GM21717 (cell line): ENCODE measurements around the gene PAFAH2.

Experiments used
- ATAC-seq: cut with Tn5 transposase; IDR thresholded peaks from one replicate; pipeline ENCODE4 v1.9.1; 2021; ENCODE audit warnings: mild to moderate bottlenecking, moderate library complexity; ENCODE audit not compliant: unreplicated experiment

Gene PAFAH2

DNA sequence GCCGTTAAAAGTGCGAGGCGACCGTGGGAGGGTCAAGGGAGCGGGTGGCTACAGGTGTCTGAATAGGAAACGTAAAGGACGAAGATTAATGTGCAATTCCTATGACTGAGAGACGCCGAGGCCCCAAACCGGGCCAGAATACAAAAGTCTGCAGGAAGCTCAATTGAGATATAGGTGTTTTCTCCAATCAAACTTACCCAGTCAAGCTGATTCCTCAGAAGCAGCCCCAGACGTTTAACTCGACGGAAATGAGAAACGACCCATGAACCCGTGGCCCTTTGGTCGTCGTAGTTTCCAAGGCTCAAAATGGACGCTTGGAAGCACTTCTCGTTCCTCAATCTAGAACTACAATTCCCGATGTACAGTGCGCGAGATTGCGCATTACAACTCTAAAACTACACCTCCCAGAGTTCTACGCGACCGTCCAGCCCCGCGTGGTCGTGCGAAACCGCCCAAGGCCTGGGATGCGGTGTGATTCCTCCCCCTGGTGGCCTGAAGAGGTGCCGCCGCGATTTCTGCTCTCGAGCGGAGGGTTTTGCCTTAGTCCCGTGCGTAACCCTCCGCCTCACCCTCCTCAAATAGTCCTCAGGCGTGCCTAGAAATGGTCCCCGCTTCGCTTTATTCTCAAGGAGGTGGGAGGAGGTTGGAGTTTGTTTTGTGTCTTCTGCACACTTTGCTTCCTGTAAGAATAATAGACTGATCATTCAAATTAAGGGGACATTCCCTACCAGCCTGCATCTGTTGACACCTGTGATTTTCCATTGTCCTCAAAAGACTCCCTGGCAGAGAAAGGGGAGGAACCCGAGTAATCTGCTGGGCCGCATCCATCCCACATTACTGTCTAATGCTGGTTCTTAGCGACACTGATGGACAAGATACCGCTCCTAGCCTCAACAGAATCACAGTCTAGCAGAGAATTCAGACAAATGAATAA is at the start of gene PAFAH2:
TSS of gene PAFAH2 (minus strand) at position 236 of the 934 bp plus-strand sequence. CDS start 7,247 bp downstream, outside the sequence.
- peak; percentile 83 for ATAC-seq

DNA sequence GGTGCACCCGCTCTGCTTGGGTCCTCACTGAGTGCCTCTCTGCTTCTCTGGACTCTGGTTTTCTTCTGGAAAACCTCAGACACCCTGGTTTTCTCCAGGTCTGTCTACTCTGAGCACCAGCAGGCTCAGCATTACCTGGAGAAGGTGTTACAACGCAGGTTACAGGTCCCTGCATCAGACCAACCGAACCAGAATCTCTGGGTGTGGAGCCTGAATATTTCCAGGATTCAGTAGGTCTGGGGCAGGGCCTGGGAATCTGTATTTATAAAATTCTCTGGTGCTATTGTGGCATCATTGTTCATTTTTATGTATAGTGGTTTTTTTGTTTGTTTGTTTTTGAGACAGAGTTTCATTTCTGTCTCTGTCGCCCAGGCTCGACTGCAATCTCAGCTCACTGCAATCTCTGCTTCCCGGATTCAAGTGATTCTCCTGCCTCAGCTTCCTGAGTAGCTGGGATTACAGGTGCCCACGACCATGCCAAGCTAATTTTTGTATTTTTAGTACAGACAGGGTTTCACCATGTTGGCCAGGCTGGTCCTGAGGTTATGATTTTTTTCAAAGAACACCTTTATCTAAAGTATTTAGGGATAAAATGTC is 49.5 kb upstream of the PAFAH2 start:
- ATAC-seq: no peak

DNA sequence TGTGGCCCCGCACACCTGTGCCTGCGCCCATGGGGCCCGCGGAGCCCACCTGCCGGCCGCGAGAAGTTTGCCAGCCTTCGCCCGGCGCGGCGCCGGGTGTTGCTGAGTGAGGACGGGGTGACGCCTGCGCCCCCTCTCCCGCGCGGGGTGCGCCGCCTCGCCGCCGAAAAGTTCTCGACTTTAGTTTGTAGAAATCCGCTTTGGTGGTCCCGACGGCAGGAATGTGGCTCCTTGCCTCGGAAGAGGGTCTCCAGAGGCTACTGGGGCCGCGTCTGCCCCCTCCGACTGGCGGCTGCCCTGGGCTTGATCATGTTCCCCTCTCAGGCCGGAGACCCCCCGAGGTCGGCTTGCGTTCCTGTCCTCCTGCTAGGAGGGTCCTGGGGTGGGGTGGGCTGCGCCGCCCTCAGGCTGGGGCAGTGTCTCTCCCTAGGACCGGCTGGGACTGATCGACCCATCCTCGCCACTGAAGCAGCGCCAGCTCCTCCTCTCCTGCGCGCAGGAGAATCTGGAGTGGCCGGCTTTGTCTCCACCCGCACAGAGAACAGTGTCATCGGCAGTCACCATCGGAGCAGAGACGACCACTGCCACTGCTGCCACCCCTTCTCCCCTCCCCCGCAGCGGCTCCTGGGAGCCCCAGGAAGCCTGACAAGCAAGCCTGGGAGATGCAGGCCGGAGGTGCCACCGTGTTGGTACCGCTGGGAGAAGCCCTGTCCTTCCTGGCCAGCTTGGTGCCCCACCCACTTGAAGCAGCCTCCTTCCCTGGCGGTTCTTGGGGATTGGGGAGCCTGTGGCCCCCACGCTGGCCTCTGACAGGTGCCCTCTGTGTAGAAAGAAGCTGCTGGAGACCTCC is 48.6 kb upstream of the PAFAH2 start:
- ATAC-seq: no peak

DNA sequence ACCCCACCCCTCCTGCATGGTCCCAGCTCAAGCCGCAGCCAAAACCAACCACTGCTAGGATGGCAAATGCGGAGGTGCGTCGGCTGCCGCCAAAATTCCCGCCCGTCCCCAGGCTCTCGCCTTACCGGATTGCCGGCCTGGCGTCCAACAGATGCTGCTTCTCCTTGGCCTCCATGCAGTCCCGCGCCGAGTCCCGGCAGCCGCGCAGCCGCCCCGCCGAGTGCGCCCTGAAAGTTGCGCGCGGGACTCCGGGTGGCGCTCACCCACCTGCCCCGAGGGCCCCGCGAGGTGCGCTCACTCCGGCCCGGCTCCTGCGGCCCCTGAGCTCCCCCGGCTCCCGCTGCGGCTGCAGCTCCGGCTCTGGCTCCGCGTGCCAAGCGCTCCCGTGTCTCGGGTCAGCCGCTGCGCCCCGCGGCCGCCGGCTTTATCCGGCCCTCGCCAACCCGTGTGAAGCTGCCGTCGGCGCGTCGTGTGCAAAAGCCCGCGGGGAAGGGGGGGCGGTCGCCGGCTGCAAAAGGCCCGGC is 47.9 kb upstream of the PAFAH2 start, which contains the start of gene SLC30A2:
TSS of gene SLC30A2 (minus strand) at position 397 of the 524 bp plus-strand sequence. CDS start at position 175, 222 bp downstream.
- ATAC-seq: no peak

DNA sequence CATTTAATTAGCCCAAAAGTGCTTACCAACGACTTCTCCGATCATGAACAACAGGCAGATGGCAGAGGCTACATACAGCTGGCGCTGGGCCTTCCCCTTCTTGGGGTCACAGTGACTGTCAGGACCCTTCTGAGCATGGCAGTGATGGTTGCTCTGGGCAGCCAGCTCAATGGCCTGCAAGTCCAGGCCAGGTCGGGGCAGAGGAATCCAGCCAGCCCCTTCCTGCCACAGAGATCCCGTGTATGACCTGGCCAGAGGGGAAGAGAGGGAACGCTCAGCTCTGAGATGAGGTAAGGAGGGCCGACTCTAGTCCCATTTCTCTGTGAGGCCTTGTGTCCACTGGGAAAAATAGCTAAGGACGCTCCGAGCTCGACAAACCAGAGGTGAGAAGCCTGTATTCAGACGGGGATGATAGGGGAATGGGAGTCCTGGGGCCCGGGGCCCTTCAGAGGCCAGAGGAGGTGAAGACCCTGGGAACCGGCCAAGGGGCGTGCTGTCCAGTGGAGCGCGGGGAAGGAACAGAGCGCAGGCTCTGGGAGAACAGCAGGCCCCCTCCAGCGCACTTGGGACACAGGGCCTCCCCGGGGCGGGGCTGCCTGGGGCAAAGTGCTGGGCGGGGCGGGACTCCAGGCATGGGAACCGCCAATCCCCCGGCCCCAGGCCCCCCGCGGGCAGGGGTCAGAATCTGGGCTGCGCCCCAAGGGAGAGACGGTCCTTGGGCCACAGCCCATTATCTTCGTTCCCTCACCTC is 47.3 kb upstream of the PAFAH2 start:
- ATAC-seq: no peak

DNA sequence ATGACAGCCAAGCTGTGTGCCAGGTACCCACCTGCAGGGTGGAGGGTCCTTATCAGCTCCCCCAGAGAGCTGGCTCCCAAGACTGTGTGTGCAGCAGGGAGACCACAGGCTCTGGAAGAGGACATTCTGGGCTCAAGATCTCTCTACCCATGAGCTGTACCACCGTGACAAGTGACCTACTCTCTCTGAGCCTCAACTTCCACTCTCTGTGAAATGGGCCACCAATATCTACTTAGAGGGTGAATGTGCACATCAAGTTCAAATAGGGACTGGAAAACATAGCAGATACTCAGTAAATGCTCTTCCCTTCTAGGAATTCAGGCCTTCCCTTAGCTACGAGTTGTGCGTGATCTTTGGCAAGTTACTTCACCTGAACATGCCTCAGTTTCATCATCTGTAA is 46.6 kb upstream of the PAFAH2 start:
- no peak for ATAC-seq

DNA sequence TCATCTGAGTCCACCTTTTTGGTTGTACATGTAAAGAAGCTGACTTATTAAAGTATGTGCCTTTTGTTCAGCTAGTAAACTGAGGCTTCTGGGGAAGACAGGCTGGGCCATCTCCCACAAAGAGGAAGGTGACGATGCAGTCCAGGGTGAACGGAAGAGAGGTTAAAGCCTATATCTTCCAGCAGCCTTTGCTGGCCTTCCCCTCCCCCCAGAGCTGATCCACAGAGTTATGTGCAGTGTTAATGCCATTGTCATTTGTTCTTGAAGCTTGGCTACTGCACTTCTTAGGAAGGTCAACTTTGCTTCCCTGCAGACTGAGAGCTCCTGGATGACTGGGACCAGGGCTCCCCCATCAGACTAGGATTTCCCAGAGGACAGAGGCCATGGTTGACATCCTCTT is 45.9 kb upstream of the PAFAH2 start:
- ATAC-seq: no peak

DNA sequence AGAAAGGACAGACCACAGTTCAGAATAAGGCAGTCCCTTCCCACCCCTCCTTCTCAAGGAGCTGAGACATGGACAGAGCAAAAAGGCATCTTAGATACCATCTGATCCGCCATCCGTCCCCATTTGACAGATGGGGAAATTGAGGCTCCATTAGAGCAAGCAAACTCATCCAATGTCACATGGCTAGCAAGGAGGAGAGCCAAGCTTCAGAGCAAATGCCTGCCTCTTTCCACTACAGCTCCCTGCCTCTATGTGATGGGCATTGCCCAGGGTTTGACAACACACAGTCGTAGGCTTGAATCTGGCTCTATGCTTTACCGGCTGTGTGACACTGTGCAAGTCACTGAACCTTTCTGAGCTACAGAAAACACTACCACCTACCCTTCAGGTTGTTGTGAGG is 44.1 kb upstream of the PAFAH2 start:
- ATAC-seq: no peak

DNA sequence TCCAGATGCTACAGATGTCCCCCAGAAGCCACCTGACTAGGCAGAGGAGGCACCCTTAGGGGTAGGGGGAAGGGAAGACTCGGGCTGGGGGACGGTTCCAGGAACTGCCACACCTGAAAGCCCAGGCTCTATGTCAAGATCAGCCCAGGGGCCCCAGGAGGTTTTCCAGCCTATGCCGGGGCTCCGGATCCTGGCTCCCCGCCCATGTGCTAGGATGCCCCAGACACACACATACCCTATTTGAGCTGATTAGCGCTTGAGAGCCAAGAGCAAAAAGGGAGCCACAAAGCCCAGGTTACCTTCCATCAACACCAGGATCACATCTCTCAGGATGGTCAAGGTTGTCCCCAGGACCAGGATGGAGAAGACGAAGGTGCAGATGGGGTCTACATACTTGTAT is 43.5 kb upstream of the PAFAH2 start:
- ATAC-seq: no peak

DNA sequence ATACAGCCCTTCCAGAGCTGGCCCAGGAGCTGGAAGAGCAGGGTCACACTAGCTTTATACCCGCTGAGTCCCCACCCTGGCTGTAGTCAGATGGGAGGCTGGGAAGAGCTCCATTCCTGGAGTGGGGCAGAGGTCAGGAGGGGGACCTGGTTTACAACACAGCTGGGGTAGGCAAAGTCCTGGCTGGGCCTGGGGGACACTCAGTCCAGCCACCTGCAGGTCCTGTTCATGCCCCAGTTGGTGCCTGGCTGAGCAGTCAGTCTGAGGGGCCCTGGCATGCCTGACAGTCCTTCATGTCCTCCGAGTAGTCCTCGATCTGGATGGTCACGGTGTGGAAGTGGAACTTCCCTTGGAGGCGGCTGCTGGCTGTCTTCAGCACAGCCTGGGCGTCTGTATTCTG is 41.0 kb upstream of the PAFAH2 start:
- ATAC-seq: no peak

DNA sequence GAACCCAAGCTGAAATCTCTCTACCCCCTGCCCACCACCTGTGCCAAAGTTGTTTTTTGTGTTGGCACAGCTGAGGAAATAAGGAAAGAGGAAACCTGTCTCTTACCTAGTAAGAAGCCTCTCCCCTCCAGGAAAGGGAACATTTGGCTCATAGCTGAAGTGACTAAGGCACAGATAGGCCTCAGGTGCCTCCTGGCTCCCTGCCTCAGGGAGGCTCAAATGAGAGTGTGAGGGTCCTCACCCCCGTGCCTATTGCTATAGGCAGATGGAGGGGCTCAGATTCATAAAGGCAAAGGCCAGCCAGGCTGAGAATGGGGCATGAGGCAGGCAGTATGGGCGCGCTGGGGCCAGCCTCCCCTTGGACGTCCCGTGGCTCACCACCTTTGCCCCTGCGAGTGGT is 40.6 kb upstream of the PAFAH2 start:
- ATAC-seq: no peak

DNA sequence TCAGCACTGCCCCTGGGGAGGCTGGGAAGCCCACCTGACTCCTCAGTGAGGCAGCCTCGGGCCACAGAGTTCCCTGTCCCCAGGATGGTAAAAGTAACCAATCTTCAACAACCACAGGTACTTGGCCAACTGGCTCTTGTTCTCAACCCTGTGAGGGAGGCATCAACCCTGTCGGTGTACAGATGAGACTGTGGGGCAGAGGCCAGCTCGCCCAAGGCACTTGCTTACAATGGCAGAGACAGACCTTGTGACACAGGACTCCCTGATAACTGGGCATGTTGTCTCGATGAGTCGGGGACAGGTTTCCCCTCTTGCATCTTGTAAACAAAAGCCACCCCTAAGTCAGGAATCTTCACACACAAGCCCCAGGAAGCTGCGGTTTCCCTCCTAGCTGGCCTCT is 40.0 kb upstream of the PAFAH2 start:
- no peak for ATAC-seq

DNA sequence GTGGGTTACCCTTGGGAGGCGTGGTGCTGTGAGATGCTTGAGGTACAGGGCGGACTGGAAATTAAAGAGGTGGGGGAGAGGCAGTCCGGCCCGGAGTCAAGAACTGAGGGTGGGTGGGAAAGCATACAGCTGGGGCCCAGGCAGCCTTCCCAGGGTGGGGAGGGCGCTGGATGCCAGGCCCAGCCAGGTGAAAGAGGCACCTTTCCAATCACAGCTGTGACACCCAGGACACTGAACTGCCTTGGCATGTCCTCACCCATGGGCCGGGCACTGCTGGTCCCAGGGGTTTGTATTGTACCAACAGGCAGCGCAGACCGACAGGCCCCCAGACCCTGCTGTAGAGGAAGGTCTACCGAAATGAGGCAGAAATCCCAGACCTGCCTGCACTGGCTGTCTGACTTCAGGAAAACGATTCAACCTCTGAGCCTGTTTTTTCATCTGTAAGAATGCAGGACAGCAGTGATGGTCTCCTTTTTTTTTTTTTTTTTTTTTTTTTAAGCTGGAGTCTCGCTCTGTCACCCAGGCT is 39.0 kb upstream of the PAFAH2 start:
- no peak for ATAC-seq

DNA sequence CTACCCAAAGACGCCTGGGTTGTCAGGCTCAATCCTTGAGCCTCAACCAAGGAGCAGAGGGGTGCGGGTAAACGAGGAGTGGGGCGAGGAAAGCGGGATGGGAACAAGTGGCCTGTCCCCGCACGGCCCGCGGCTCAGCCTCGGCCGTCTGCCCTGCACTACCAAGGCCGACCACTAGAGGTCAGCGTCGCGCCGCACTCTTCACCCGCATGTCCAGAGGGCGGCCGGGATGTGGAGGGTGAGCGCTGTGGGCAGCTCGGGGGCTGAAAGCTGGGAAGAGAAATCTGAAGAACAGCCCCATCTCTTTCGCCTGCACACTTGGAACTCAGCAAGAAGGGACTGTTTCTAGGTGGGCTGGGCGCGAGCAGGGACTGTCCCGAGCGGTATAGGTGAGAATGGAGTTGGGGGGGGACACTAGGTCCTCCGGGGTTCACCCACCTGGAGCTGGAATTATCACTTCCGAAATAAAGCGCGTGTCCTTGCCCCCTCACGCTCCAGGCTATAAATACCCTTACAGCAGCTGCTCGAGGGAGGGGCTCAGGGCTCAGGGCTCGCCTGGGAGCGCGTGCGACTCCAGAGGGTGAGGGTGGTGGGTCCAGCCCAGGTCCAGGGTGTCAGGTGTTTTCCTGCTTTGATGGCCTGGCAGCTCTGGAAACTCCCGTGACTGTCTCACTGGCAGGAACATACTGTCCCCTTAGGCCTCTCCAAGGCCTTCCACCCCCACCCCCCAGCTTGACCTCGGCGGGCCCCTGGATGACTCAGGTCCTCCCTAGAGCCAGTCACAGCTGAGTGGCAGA is 38.3 kb upstream of the PAFAH2 start:
- ATAC-seq: peak; percentile 68

DNA sequence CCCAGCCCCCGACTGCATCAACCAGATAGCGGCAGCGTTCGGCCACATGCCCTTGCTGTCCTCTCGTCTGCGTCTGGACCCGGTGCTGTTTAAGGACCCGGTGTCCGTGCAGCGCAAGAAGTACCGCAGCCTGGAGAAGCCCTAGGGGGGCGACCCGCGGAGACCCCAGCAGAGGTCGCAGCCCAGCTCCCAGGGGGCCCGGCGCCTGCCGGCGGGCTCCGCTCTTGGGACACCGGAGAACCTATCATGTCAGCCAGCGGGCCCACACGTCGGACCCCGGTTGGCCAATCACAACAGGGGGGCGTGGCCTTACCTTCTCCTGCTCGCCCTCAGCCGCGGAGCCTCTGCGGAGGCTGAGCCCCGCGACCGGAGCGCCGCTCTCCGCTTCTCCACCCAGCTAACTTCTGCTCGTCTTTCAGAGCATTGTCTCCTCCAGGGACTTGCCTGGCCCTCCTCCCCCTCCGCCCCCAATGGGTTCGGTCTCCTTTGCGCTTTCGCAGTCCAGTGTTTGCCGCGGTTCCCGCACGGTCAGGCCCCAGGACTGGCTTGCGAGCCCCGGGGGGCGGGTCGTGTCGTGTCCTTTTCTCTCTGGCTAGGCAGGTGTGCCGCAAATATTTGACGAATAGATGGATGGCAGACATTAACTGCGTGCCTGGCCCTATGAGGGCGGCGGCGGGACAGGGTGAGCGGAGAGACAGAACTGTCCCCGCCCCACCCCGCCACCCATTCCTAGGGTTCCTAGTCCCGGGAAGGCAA is 37.5 kb upstream of the PAFAH2 start:
- ATAC-seq: peak; percentile 79

DNA sequence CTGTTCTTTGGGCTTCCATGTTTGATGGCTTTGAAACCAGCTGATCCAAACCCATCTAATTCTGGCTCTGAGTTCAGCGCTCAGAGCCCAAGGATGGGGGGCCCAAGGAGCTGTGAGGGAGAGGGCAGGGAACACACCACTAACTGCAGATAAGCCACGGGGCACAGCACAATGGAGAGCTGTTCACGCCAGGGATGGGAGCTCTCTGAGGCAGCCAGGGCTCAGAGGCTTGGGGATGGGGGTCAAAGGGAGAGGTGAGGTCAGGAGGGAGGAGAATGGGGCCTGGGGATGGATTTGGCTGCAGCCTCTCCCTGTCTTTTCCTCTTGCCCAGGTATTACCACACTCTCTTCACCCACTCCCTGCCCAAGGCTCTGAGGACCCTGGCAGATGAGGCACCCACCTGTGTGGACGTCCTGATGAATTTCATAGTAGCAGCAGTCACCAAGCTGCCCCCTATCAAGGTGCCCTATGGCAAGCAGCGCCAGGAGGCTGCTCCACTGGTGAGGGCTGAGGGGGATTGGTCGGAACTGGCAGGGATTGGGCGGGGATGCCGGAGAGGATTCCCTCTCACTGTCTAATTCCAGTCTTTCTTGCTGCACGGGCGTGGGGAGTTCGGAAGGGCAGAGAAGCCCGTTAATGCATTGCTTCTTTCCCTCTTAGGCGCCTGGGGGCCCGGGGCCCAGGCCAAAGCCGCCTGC is 36.8 kb upstream of the PAFAH2 start:
- ATAC-seq: no peak

DNA sequence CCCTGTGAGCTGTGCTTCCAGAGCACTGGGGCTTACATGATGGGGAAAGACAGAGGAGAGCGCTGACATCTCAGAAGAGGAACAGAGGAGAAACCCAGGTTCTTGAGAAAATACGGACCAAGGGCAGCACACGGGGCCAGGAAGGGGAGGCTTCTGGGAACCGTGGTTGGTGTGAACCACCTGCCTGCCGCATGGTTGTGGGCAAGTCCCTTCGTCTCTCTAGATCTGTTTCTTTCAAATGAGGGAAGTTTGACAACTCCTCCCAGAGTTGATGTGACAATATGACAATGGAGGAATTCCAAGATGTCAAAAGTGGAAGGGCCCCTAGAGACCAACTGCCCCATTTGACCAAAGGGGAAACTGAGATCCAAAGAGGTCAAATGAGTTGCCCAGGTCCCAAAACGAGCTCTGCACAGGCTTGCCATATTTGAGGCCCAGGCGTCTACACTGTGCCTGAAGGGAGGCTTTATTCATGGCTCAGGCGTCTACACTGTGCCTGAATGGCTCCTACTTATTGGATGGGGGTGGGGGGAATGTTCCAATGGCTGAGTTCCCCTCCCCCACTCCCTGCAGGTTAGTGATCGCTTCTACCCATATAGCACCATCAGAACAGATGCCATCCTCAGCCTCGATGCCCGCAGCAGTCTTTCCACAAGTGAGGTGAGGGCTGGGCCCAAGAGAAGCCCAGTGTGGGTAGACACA is 34.9 kb upstream of the PAFAH2 start:
- ATAC-seq: no peak
